Measurements from ENCODE around the gene GYS1.
"Not testable (repeated sequence)": the region's sequence is repeated elsewhere in the genome, so short reads cannot be mapped to it uniquely, and the experiment has no call there.

Gene GYS1

GRCh38 chr19:48933382-48933932 is 59.7 kb downstream of the GYS1 start, which contains the start of gene DHDH:
TSS of gene DHDH (plus strand) at chr19:48933699. CDS start at chr19:48933722, 23 bp downstream.
- DNase-seq = peak; percentile 91

- DNase-seq = no peak
These were observed 64.7 kb downstream of the GYS1 start for GRCh38 chr19:48928164-48929025.

- not testable (repeated sequence) for DNase-seq
These were observed 65.4 kb downstream of the GYS1 start for GRCh38 chr19:48927692-48928091.

- no peak for DNase-seq
These were observed 66.2 kb downstream of the GYS1 start for GRCh38 chr19:48926909-48927308.

- not testable (repeated sequence) for DNase-seq
These were observed 67.2 kb downstream of the GYS1 start for GRCh38 chr19:48925890-48926289.

GRCh38 chr19:48925240-48925843 is 67.8 kb downstream of the GYS1 start:
- DNase-seq = no peak

- DNase-seq = no peak
These were observed 70.3 kb downstream of the GYS1 start for GRCh38 chr19:48922548-48923490.

GRCh38 chr19:48921721-48922500 is 71.2 kb downstream of the GYS1 start:
- no peak for DNase-seq

- no peak for DNase-seq
These were observed 72.2 kb downstream of the GYS1 start for GRCh38 chr19:48920949-48921348.

- not testable (repeated sequence) for DNase-seq
These were observed 73.8 kb downstream of the GYS1 start for GRCh38 chr19:48919271-48919670.

GRCh38 chr19:48918801-48919247 is 74.3 kb downstream of the GYS1 start:
- no peak for DNase-seq

All from CD4-positive, alpha-beta T cell treated with Interleukin-15 for 1 hour (primary cell).